HG03196 (cell line): ENCODE measurements around the gene VSIG10L2.

Experiments used
- ATAC-seq: cut with Tn5 transposase; IDR thresholded peaks from one replicate; pipeline ENCODE4 v1.9.1; 2021; ENCODE audit not compliant: unreplicated experiment

The VSIG10L2 gene

DNA sequence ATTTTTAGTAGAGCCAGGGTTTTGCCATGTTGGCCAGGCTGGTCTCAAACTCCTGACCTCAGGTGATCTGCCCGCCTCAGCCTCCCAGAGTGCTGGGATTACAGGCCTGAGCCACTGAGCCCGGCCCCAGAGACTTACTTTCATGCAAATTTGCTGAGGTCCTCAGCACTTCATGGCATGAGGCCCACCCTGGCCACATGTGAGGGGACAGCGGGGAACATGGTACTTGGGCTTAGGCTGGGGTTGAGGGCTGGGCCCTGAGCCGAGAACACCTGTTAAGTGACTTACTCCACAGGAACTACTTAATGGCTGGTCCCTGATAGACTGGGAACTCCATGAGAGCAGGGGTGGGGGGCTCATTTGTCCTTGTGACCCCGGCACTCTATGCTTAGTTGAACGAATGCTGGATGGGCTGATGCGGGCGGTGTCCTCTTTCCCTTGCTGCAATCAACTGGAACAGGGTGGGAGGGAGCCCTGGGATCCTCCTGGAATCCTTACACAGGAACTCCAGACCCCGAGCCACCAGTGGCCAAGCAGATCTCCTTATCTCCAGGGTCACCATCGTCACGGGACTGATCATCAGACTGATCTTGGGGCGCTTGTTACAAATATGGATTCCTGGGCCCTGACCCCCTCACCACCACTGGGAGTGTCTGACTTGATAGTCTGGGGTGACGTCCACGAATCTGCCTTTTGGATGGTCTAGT is 1.0 kb downstream of the VSIG10L2 start:
- ATAC-seq, result no peak

DNA sequence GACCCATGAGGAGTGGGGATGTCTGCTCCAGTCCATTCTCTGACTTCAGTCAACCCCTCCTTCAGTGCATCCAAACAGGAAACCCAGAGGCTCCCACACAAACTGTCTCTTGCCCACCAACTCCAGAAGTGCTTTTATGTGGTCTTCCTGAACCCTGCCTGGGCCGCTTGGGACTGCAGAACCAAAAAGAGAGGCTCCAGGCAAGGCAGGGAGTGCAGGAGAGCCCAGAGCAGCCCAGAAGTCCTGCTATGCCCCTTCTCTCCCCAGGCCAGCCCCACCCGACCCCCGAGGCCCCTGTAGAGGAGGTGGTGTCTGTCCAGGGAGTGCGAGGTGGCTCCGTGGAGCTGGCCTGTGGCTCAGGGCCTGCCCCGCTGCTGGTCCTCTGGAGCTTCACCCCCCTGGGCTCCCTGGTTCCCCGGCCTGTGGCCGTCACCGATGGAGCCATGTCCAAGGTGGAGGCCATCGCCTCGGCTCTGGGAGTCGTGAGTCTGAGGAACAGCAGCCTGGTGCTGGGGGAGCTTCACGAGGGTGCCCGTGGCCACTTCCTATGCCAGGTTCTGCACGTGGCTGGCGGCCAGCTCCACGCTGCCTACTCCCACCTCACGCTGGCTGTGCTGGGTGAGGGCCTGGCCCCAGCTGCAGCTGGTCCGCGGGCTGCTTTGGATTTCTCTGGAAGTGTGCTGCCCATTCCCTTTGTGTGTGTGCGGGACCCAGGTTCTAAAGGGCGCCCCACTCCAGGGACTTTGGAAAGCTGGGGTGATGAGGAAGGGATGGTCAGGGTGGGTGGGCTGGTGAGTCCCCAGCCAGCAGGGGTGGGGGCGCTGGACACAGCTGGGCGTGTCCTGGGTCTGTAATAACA is 1.8 kb downstream of the VSIG10L2 start:
- no peak for ATAC-seq

DNA sequence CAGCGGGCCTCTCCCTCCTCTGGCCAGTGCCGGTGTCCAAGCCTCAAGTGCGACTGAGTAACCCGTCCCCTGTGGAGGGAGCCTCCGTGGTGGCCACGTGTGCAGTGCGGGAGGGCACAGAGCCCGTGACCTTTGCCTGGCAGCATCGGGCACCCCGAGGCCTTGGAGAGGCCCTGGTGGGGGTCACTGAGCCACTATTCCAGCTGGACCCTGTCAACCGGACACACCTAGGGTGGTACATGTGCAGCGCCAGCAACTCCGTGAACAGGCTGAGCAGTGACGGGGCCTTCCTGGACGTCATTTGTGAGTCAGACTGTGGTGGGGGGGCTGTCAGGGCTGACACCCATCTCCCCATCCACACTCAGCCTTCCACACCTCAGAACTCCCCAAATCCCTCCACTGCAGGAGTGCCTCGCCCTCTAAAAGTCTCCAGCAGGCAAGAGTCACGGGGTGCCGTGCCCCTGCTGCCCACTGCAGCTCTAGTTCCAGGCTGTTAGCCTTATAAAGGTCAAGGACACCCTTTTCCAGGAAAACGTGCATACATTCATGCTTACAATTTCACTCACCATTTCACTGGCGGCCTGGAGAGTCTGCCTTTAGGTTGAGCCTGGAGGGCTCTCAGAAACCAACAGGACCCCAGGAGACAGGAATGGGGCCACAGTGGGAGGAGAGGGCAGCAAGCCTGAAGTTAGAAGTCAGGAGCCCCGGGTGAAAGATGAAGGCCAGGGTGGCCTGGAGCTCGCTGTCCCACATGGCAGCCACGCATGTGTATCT is 2.6 kb downstream of the VSIG10L2 start:
- no peak for ATAC-seq

DNA sequence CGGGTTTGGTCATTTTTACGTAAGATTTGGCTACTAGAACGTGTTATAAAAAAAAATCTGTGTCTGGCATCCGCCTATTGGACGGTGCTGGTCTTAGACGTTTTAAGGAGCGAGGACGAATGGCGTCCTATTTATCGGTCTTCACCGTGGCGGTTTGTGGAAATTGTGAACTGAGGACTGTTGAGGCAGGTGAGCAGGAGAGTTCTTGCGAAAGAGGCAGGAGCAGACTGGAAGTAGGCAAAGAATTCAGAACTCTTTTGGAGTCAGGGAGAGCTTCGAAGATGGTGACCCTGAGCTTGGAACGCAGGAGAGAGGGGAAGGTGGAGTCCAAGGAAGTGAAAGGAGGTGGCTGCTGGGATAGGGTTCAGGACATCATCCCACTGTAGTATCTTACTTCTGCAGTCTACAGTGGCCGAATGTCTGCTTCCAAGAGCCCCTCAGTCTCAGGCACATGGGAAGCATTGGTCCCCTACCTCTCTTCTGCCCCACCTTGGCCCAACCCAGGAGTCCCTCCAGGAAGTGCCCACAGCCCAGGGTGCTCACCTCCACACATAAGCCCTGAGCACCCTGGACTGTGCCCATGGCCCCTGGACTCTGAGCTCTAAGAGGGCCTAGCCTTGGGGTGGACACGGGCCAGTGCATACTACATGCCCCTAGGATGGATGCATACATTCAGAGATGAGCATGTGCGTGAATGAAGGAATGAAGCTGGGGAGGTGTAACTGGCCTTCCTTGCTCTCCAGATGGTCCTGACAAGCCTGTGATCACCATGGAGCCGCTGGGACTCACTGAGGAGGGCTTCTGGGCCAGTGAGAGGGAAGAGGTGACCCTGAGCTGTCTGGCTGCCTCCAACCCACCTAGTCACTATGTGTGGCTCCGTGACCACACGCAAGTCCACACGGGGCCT is 3.7 kb downstream of the VSIG10L2 start:
- no peak for ATAC-seq

DNA sequence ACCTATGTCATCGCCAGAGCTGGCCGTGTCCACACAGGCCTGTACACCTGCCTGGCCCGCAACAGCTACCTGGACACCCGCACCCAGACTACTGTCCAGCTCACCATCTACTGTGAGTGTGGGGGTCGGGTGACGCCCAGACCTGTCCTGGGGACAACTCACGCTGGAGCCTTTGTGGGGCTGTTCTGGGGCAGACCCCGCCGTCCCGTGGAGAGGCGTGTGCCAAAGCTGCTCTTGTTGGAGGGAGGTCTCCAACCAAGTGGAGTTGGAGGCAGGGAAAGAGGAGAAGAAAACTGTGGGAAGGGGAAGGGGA is 4.3 kb downstream of the VSIG10L2 start:
- no peak for ATAC-seq

DNA sequence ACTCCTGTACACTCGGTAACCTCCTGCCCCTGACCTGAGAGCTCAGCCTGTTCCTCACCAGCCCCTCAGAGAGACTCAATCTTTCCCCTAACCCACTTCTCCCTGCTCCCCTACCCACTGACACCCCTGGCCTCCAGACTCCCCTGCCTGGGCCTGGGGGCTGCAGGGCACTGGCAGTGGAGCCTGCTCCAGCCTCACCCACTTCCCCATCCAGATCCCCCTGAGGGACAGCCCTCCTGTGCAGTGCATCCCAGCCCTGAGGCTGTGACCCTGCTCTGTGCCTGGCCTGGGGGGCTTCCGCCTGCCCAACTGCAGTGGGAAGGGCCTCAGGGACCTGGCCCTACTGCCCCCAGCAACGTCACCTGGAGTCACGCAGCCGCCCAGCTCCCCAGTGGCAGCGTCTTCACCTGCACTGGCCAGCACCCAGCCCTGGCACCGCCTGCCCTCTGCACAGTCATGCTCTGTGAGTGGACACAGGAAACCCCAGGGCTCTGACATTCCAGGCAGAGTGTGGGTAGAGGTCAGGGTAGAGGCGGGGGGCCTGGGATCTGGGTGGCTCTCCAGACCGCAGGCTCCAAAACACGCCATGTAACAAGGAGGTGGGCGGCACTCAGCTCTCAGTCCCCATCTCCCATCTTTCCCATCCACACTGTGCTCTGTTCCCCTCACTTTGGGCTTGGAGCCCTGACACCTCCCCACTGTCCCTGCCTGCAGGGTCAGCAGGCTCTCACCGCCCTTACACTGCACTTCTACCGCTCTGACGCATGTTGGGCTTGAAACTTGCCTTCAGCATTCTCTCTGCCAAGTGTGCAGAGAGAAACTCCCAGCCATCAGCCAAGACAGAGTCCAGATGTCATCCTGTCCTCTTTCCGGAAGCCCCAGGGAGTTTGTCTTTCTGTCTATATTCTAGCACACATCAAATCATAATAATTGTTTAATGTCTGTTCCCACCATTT is 5.1 kb downstream of the VSIG10L2 start:
- no peak for ATAC-seq

DNA sequence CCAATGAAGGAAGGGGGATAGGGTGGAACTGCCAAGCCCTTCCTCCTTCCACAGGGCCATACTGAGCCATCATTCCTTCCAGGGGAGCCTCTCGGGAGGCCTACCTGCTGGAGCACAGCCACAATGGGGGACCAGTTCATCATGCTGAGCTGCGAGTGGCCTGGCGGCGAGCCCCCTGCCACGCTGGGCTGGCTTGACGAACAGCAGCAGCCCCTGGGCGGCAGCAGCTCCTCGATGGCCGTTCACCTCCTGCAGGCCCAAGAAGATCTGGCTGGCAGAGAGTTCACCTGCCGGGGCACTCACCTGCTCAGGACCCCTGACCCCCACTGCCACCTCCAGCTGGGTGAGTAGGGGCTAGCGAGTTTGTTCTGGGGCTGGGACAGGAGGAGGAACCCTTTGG is 5.9 kb downstream of the VSIG10L2 start:
- ATAC-seq, result no peak

DNA sequence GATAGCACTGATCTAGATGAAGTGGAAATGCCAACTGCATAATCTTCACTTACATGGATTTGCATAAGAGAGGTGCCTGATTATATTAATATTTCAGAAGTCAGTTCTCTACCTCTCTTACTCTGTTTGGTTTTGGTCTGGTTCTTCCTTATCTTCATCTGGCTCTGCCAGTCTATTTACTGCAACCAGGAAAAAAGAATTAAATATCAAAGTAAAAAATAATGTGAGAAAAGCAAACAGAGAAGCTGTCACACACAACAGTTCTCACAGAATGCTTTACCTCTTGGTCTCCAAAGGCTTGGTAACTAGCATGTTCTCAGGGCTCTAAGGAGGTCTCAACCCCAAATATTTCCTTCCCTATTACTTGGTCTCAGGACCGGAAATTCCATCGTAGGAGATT is 6.7 kb downstream of the VSIG10L2 start:
- no peak for ATAC-seq

DNA sequence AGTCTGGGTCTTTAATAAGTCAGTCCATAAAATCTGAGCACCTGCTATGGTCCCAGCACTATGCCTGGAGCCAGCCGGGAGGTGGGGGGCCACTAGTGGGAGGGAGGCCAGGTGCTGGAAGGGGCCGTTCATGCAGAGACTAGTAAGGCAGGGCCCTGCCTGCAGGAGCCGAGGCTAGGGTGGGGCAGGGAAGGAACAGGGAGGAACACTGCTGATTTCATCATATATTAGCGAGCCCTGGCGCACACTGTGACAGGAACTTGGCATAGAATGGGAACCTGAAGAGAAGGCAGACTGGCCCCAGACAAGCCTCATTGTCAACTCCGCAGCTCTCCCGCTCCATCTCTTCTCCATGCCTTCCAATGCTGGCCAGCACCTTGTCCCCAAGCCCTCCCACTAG is 7.1 kb downstream of the VSIG10L2 start:
- no peak for ATAC-seq

DNA sequence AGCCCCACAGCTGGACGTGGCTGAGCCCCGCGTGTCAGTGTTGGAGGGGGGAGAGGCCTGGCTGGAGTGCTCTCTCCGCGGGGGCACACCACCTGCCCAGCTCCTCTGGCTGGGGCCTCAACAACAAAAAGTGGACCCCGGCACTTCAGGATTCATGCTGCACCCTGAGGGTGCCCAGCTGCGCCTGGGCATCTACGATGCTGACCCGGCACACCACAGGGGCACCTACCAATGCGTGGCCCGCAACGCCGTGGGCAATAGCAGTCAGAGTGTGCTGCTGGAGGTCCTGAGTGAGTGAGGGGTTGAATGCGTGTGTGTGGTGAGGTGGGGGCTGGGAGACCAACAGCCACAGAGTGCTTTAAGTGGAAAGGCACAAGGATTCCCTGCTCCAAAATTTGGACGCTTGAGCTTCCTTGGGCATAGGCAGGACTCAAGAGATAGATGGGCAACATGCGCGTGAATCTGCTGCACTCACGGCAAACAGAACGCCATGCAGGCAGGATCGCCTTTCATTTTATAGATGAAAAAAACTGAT is 7.6 kb downstream of the VSIG10L2 start:
- ATAC-seq, result no peak

DNA sequence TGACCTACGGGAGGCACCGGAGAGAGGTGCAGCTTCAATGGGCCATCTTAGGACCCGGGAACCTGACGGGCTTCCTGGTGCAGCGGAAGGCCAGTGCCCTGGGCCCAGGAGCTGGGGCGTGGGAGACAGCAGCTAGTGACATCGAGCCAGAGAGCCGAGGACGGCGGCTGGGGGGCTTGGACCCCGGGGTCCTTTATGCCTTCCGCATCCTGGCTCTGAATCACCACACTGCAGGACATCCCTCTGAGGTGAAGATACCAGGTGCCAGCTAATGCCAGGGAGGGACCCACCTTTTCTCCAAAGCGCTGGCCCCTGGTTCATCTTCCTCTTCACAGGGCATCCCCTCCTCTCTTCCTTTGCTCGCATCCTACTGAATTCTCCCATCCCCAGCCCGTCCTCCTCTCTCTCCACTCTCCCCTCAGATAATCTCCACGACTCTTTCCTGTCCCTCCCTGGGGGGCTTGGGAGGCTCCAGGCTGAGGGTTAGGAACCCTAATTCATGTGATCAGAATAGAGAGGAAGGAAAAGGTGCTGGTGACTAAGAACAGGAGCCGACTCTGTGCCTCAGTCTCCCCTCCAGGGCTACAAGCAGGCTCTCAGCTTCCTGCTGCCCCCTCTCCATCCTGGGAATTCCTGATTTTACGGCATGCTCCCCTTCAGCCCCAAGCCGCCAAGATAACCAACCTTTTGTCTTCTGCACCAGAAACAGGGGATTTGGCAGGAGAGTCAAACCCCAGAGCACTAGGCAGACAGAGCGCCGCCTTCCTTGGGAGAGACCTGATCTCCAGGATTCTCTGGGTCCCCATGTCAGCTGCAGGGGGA is 8.5 kb downstream of the VSIG10L2 start:
- ATAC-seq, result no peak

DNA sequence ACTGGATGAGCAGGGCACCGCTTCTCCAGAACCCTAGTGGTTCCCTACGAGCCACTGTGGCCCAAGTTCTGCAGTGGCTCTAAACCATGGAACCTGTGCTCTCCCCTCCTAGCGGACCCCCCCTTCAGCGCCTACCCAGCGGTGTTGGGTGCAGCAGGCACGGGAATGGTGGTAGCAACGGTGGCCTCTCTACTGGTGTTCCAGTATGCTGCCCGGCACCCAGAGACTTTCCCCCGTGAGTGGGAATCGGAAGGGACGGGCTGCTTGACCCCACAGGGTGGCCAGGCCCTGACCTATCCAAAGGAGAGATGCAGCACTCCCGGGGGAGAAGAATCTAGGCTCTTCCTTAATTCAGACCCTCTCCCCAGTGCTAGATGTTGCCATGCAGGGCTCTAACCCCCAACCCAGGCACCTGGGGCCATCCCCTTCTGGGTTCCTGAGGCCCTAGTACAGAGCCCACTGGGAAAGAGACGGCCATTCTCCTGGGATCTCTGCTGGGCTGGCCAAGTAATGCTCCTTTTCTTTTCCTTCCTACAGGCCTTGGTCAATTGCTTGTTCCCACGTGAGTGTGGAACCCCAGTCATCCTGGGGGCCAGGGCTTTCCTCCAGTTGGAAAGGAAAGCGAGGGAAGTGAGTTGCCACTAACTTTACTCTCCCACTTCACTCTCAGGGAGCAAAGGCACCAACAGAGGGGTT is 9.2 kb downstream of the VSIG10L2 start:
- no peak for ATAC-seq

DNA sequence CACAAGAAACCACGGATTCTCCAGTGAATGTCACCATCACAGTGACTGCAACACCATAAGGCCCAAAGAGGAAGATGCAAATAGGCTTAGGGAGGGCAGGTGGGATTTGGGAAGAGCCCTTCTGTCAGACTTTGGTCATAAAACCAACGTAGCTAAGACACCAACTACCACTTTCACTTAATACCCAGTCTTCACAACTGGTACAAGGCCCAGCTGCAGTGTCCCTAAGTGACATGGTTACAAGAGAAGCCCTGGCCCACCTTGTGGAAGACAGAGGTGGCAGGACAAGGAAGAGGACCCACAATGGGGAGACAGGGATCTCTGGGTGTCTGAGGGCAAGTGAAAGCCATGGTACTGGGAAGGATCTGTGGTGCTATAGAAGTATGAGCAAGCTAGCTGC is 10.0 kb downstream of the VSIG10L2 start:
- no peak for ATAC-seq

DNA sequence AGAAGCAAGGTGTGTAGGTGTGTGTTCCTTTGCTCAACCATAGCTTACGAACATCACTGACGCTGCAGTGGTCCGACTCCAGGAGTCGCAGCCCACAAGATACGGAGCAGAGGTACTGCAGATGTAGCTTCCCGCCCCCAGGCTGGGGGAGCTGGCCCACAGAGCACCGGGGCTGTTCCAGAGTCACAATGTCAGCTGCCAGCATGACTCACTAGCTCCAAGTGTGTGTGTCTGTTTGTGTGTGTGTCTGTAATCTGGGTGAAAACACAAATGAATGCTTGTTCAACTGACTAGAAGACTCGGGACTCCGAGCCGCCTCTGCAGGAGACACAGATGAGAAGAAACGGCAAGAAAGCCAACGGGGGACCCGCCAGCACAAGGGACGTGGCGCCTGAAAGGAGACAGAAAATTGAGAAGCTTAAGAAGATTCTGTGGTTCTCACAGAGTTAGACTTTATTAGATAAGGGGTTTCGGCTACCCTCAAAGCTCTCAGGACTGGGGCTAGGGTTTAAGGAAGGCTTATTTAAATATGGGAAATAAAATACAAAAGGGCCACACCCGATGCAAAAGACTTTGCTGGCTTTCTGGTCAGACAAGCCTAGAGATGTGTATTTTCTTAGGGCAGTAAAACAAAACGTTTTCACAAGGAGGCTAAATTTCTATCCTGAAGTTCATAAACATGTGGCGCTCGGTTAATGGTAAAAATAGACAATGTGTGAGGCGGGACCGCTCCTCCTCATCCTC is 10.7 kb downstream of the VSIG10L2 start:
- no peak for ATAC-seq

DNA sequence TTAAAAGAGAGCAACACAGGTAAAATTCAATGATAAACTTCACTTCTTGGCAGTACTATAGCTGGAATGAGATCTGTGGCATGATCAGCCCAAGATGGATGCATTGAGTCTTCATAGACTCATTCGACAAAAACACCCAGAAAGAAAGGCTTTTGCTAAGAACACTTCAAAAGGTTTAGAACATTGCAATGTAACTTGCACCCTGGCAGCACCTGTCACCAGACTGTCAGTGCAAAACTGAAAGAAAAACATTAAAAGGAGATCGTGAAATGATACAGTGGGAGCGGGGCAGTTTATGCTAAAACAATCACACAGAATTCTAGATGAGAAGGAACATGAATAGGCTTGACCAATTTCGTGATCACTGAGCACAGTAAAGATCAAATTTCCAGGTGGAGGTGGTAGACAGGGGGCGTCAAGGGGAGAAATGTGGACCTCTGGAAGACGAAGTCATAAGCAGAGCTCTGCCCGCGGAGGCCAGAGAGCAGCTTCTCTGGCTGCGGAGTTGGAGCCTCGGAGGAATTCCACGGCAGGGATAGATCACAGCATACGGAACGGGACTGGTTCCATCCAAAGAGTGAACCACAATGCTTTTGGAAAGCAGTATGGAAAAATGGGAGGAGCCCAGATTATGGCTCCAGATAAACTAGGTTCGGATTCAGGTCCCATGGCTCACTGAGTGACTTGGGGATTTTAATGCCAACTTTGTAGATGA is 11.9 kb downstream of the VSIG10L2 start:
- ATAC-seq, result no peak

DNA sequence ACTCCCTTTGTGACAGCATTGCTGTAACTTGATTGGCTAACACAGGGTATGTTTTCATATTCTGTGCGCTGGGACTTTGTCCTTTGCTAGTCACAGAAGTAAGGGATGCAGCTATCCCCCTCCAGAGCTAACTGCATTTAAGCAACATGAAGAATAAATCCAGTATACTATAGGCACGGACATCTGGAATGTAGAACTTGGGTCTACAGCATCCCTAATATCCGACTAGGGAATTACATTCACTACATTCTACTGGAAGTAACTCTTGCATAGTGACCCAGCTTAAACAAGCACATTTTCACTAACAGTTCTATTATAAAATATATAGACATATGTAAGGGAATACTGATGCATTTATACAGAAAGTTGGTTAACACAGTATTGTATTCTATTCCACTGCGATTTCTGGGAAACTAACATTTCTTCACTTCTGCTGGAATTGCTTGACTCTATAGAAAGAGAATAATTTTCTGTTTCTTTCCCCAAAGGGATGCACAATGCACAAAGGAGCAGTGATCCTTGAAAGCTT is 13.1 kb downstream of the VSIG10L2 start:
- no peak for ATAC-seq
